GM18907 (cell line): ENCODE measurements around the gene BRD4.
"Not testable (repeated sequence)": the region's sequence is repeated elsewhere in the genome, so short reads cannot be mapped to it uniquely, and the experiment has no call there.

ENCODE experiments used
- ATAC-seq: cut with Tn5 transposase; IDR thresholded peaks from one replicate; pipeline ENCODE4 v1.9.1; 2021; ENCODE audit warnings: mild to moderate bottlenecking, moderate library complexity; ENCODE audit not compliant: unreplicated experiment

BRD4 gene

GRCh38 chr19:15332311-15332996 lies at the start of gene BRD4:
BRD4 (minus strand) TSS chr19:15332539; CDS start chr19:15273099, 59,440 bp downstream.
- ATAC-seq = peak; percentile 54

- ATAC-seq = no peak
Observed at GRCh38 chr19:15381864-15382263, 49.5 kb upstream of the BRD4 start.

DNA sequence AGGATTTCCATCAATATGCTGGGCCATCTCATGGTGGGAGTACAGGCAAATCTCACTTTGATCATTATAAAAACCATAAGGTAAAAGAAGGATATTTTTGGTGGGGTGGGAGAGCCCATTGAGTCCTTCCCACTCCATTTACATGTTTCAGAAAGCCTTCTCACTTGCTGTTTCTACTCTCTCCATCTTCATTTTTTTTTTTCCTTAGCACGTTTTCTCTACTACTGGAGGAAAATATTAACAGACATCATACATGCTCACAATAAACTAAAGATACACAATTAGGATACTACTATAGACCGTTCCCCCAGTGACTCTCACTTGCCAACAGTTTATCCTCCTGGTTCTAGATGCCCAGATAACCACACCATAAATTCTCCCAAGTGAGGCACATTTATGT lies 49.1 kb upstream of the BRD4 start:
- no peak for ATAC-seq

DNA sequence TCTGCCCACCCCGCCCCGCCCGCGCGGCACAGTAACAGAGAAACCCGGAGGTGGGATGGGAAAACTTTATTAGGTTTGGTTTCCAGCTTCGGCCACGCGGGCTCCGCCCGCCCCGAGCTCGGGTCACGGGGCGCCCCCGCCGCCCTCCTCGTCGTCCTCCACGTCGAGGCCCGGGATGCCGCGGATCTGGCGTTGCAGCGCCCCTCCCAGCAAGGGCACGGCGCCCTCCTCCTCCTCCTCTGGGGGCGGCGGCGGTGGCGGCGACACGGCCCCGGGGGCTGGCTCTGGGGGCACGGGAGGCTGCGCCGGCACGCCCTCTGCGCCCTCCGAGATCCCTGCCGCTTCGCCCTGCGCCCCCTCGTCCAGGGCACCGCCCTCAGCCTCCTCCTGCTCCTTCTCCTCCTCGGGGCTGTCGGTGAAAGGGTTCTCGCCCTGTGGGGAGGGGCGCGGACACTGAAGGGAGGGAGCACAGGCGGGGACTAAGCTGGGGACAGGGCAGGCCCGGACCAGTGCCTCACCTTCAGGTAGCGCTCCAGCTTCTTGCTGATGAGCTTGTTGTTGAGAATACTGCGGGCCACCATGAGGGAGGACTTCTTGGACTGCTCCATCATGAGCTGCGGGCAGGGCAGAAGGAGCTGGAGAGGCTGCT lies 47.8 kb upstream of the BRD4 start:
- peak; percentile 34 for ATAC-seq

DNA sequence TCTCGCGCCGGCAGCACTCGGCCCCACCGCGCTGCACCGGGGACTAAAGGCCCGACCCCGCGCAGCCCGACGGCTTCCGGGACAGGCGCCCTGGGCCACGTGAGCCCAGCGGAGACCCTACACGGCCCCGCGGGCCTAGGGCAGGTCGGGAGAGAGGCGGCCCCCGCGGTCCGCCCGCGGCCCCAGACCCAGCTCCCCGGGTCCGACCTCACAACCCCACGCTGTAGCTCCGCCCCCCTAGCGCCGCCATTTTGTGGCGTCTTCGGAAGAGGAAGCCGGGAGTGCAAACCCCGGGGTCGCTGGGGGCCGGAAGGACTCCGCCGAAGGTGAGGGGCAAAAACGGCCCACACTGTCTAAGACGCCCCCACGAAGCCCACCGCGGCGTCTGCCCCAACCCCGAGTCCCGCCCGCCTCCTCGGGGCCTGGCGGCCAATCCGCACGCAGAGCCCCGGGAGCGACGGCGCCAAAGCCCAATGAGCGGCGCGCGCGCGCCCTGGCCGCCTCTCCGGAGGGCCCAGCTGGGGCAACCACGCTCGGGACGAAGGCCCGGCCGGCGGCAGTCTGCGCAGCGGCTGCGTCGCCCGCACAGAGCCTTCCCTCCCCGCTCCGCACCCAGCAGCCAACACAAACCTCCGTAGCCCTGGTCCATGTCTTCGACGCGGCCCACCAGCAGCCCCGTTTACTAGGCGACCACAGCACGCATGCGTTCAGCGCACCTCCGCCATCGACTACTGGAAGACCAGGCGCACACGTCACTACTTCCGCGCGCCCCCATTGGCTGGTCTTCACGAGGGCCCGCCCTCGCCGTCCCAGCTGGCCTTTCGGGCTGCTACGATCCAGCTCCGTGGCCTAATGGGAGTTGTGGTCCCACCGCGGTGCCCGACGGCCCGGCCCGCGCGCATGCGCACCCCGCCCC lies 47.0 kb upstream of the BRD4 start, which contains the start of gene AKAP8:
Gene AKAP8 (minus strand): TSS at position 705 of the 916 bp plus-strand sequence. CDS start 56 bp downstream, at position 649.
- peak; percentile 81 for ATAC-seq

DNA sequence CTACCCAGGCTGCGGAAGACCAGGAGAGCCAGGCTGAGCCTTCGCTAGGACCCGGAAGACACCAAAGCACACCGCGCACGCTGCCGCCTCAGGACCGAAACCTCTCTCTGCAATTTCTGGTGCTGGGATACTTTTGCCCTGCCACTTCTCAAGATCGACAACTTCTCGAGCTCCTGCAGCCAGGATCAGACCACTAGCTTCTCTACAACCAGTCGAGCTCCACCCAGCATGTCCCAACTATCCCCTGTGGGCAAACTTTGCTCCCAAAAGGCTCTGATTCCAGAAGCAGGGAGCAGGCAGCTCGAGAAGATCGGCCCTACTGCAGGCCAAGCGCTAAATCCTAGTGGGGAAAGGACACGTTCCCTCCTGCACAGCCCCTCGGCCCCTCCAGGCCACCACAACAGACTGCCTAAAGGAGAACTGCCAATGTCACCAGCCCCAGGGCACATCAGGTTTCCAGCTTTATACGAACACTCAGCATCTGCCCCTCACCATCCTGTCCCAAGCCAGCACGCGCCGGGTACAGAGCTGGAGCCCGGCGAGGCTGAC lies 46.3 kb upstream of the BRD4 start:
- ATAC-seq = peak; percentile 3

DNA sequence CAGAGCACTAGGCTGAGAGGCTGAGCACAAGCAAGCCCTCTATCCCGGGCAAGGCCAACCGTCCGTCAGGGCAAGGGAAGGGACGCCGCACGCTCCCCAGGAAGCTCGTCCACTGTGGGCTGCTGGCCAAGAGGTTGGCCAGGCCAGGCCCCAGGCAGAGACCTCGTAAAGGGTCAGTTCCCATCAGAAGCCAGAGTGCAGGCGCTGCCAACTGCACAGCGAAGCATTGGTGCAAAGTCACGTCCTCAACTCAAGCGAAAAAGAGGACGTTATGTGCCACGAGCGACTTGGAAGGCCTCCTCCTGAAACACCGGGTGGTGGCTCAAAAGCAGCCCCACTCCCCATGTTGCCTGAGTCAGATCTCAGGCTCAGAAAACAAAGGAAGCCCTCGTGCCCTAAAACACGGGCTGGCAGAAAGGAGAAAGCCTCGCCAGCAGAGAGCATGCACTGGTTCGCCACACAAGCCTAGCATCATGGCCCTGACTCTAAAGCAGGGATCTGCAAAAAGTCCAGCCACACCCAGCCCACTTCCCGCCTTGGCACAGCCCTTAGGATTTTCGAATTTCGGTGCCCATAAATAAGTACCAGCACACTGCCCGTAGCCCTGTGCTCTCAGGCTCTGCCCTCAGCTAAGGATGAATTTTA lies 42.6 kb upstream of the BRD4 start:
- no peak for ATAC-seq

DNA sequence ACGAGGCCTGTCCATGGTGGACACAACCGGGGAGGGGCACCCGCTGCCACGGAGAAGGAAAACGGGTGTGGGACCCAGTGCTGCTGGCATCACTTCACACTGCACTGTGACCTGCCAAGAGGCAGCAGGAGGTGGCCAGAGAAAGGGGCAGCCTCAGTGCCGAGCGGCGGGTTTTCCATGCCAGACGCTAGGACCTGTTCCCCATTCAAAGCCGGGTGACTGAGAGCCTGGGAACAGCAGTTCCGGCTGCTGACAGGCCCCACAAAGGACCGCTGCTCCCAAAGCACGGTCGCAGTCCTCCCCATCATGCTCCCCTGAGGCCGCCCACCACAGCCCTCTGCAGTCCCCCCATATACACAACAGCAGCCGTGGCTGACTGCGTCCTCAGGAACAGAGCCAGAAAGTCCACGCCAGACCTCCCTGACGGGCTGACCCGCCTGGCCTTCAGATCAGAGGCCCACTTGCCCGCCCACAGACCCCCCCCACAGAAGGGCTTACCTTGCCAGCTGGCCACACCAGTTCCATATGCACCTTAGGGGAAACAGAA lies 41.8 kb upstream of the BRD4 start:
- no peak for ATAC-seq

DNA sequence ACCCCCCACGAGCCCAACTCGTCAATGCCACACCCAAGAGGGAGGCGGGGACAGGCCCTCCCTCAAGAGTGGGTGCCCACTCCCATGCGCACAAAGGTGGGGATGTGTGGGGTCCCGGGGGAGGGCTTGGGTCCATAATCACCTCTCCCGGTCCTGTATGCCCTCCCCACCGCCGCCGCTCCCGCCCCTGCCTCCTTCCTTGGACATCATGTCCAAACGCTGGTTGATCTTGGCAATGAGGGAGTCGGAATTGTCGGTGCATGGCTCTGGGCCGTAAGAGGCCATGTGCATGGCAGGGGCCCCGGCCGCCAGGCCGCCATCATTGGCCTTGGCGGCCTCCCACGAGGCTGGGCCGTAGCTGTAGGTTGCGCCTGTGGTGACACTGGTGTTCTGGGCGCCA lies 41.3 kb upstream of the BRD4 start:
- ATAC-seq = no peak

DNA sequence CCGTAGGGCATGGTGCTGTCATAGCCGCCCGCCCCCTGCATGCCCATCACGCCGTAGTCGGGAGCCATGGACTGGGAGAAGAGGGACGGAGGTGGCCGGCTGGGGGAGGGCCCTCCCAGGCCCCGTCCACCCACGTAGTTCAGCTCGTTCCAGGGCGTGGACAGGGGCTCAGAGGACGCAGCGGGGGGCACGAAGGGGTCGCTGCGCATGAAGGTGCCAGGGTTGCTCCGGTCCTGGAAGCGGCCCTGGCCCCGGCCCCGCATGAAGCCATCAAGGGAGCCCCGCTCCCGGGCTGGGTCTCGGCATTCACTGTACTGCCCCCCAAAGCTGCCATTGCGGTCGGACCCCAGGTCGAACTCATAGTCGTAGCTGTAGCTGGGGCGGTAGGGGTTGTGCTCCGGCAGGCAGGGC lies 40.6 kb upstream of the BRD4 start:
- no peak for ATAC-seq

GRCh38 chr19:15372470-15372869 lies 40.1 kb upstream of the BRD4 start:
- ATAC-seq = no peak

GRCh38 chr19:15371786-15372380 lies 39.5 kb upstream of the BRD4 start:
- no peak for ATAC-seq

DNA sequence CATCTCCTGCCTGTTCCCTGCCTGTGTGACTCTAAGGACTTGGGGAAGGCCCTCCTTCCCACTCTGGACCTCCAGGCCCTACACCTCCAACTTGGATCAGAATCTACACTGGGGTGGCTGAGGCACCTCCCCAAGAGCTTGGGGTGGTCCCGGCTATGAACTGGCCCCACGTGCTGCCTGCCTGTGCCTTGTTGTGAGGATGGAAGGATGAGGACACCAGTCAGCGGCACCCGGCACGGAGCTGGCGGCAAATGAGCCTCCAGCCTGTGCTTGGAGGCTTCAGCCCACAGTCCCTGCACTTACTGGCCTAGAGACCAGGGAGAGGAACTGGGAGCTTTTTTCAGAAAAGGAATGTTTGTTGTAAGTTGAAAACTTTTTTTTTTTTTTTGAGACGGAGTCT lies 38.8 kb upstream of the BRD4 start:
- ATAC-seq = no peak

- ATAC-seq = no peak
Observed at GRCh38 chr19:15369594-15369891, 37.2 kb upstream of the BRD4 start.

DNA sequence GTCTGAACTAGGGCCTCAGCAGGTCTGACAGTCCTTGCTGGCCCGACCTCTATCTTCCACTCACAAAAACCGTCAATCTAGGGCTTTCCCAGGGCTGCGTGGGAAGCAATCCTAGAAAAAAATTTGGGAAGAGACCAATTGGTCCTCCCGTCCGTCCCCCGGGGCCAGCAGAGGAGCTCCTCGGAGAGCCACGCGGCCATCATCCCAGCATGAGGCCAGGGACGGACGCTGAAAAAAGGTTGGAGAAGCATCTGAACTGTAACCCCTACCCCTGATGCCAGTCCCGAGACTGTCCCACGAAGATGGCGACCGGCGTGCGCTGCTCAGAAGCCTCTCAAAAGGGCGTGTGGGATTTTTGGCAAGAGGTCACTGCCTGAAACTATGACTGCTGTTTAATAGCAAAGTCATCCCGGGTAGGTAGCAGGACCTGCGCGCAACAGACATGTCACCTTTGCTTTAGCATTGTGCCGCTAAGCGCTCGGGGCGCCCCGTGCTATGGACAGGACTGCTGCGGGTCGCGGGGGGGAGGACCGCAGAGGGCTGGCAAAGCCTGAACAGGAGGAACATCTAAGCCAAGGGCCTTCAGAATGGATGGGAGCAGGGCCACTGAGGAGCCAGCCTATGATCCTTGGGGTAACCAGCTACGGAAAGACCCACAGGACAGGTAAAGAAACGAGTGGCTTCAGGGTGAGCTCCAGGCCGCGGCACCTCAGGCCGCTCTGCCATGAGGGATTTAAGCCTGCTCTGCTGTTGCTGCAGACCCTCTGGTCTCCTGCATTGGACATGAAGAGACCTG lies 36.7 kb upstream of the BRD4 start:
- no peak for ATAC-seq

DNA sequence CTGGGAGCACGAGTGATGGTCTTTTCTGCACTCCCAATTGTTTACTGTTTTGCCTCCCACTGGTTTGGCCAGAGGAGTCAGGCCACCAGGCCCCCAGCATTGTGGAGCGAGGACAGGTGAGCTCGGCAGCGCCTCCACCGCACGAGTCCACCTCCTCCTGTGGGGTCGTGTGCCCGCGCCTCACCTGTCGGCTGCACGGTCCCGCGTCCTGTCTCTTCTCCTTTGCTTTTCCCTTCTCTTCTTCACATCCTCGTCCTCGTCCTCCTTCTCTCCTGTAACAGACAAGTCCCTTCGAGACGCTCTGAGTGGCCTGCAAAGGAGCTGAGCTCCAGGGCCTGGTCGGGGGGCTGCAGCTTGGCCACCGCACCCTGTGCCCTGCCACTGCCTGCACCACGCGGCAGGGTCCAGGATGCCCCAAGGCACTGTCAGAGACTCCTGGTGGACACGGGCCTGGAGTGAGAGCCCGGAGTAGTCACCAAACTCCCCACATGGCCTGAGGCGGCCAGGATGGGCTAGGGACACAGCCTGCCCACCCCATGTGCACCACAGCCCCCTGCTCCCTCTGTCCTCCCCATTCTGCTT lies 35.8 kb upstream of the BRD4 start:
- ATAC-seq = no peak

GRCh38 chr19:15367439-15367838 lies 35.1 kb upstream of the BRD4 start:
- no peak for ATAC-seq

DNA sequence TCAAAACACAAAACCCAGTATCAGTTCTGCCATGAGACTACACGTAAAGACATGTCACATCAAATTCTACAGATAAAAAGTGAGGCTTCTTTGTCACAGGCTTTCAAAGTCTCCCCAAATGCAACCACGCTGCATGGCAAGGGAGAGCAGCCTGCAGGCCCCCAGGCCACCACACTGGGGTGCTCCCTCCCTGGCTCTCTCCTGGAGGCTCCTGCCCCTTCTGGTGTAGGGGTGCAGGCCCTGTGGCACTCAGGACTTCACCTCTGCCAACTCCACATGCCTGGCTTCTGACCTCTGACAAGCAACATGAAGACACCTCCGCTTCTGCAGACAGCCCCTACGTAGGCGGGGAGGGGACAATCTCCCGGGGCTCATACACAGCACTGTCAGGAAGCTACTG lies 32.9 kb upstream of the BRD4 start:
- ATAC-seq = no peak

DNA sequence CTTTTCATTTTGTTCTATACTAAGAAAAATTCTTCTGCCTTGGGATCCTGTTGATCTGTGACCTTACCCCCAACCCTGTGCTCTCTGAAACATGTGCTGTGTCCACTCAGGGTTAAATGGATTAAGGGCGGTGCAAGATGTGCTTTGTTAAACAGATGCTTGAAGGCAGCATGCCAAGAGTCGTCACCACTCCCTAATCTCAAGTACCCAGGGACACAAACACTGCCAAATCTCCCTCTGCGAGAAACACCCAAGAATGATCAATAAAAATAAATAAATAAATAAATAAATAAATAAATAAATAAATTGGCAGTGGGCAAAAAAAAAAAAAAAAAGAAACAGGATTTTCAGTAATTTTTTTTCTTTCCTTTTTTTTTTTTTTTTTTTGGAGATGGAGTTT lies 31.5 kb upstream of the BRD4 start:
- ATAC-seq = not testable (repeated sequence)
